ENCODE data around the gene SRD5A1. TPM values are rescaled to one million over a fixed set of nuclear protein-coding genes. Genes with fewer than 3 reads are reported as not detected.

SRD5A1 gene, protein sequence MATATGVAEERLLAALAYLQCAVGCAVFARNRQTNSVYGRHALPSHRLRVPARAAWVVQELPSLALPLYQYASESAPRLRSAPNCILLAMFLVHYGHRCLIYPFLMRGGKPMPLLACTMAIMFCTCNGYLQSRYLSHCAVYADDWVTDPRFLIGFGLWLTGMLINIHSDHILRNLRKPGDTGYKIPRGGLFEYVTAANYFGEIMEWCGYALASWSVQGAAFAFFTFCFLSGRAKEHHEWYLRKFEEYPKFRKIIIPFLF
- polyA plus RNA-seq (2013, experiment 1 of 2; ENCODE audit: insufficient read length): 14.5 TPM
- 16.6 TPM for polyA plus RNA-seq (2013, experiment 2 of 2; ENCODE audit: insufficient read length)

DNA sequence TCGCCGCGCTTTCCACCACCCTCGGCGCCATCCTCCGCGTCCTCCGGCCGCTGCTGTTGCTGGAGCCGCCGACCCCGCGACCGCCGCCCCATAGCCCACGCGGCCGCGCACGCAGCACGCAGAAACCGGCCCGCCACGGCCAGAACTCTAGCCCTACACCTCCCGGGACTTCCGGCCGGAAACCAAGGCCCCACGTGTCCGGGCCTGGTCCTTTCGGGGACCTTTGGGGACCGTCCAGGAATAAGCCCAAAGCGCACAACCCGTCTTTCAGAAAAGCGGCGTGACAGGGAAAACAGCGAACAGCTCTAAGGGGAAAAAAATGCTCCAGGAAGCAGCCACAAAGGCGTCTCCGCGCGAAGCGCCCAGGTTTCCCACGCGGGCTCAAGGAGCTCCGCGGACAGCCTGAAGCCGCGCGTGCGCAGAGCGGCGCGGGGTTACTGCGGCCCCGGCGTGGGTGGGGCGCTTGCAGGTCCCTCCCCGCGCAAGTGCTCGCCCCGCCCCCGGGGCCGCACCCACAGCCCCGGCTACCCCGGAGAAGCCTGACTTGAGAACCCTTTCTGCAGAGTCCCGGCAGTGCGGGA is at the start of gene SRD5A1, which contains the start of gene NSUN2:
Gene SRD5A1 (plus strand): TSS at position 553 of the 581 bp plus-strand sequence. CDS start 137 bp downstream, outside the sequence.
Gene NSUN2 (minus strand): TSS at position 157 of the 581 bp plus-strand sequence. CDS start 65 bp downstream, at position 92.
- DNase-seq: peak; percentile 88

DNA sequence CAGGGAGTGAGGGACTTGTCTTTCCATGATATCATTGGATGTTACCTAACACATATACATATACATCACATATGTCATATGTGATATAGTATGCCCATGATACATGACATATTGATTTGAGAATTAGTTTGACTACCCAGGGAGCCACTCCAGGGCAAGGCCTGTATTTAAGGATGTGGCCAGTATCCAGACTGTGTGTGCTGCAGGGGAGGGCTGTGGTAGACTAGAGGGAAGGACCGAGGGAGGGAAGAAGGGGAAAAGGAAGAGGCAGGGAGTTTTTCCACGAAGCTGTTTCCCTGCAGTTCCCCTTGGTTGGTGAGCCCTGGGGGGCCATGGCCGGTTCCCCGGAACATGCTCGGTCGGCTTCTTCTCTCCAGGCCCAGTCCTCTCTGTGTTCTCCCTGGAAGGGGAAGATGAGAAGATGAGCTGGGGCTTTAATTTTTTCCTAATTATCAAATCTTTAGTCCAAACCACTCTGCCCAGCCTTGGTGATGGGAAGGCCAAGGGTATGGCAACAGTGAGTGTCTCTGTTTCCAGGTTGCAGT is 49.1 kb upstream of the SRD5A1 start:
- no peak for DNase-seq

DNA sequence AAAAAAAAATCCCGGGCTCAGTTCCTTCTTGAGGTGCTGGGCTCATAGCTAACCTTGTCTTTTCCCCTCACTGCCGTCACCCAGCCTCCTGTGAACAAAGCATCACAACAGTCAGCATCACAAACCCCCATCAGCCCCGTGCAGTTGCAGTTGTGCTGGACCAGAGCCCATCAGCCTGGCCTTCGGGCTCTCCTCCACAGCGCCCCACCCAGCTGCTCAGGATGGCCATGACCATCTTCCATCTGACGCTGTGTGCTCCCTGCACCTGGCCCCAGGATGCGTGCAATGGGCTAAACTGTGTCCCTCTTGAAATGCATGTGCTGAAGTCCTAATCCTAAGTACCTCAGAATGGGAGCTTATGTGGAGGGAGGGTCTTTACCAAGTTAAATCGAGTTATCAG is 48.5 kb upstream of the SRD5A1 start:
- no peak for DNase-seq

DNA sequence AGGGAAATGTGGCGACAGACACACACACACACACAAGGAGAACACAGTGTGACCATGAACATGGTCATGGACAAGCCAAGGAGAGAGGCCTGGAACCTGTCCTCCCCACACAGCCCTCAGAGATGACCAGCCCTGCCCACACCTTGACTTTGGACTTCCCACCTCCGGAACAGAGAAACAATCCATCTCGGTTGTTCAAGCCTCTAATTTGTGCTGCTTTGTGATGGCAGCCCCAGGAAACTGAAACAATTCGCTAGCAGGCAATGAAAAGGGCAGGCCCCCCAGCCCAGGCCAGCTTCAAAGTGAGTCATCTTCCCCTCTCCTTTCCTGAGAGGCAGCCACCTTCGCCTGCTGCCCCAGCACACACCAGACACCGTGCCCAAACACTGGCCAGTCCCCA is 48.1 kb upstream of the SRD5A1 start:
- DNase-seq: no peak

DNA sequence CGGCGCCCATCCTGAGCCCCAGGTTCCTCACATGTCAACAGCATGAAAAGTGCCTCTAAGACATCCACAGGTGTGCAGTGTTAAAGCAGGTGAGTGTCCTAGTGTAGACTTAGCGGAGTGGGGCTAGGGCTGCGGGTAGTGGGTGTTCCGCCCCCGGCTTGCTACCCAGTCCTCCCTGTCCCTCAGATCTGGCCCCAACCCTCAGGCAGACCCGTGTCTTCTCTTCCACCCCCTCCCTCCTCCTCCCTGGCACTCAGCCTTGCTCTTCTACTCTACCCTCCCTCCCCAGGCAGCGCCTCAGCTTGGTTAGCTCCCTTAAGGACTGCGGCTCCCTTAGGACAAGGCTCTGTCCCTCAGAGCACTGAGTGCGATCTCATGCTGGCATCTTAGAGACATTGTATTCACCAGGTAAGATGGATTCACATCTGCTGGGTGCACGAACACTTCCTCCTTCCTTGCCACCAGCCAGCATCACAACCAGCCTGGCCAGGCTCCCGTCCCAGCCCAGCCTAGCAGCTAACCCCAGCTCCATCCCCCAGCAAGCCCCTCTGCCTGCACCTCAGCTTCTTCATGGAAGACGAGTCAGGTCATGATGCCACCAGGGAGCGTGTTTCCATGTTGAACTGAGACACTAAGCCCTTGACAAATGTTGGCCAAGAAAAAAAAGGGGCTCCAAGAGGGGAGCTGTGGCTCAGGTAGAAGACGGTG is 47.1 kb upstream of the SRD5A1 start:
- no peak for DNase-seq

DNA sequence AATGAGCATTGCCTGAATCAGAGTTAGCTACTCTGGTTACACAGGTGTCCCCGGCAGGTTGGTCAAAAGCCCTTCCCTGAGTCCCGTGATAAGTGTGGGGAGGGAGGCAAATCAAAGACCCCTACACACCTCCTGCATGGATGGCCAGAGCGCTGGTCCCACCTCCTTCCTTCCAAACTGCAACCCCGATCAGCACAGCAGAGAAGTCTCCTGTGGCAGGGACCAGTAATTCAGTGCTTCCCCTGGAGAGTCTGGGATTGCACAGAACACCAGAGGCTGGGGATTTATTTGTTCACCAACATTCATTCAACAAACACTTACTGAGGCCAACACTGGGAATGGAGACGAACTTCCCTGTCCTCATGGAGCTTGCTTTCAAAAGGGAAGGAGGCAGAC is 46.6 kb upstream of the SRD5A1 start:
- DNase-seq: no peak

DNA sequence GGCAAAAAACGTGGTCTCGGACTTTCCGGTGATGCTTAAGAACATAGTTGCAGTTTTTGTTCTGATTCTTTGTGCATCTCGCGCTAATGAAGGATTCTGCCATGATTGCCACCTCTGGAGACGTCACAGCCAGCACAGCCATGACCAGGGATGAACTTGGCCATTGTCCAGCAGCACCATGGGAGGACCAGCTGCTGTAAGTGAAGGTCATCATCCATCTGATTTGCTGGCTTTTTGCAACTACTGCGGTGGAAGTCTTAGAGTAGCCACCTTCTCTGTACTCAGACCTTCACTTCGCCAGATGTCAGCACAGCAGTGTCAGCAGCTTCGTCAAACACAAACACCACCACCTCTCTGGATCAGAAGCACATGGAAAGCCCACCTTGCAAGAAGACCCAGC is 46.1 kb upstream of the SRD5A1 start:
- DNase-seq: no peak

DNA sequence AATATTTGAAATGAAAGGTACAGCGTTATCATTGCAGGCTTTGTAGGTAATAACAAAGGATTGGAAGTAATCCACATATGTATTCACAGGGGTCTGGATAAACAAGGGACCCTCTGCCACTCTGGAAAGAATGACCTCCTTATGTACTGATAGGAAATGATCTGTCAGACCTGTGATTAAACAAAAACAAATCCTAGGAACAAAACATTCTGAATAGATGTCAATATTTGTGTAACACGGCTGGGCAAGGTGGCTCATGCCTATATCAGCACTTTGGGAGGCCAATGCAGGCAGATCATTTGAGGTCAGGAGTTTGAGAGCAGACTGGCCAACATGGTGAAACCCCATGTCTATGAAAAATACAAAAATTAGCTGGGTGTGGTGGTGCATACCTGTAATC is 42.7 kb upstream of the SRD5A1 start:
- no peak for DNase-seq

DNA sequence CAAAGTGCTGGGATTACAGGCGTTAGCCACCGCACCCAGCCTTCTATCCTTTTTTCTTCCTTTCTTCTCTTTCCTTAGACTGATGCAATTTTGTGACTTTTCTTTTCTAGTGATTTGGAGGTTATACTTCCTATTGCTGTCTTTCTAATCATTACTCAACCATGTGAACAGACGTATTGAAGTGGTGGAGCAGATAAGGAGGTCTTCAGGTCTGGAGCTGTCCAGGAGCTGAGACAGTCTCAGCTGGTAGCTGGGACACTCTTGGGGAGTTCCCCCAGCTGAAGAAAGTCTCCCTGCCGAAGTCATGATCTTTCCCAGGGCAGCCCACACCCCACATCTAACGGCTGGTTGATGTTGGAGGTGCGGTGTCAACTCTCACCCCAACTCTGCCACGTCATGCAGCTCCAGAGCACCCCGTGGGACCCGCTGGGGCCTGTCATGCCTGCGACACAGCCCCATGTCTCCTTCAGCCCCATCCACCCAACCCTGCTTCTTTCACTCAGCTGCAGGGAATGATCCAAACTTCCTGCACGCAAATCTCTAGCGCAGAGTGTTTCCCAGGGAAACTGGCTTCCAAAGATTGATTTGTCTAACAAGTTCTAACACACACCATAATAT is 41.5 kb upstream of the SRD5A1 start:
- no peak for DNase-seq

DNA sequence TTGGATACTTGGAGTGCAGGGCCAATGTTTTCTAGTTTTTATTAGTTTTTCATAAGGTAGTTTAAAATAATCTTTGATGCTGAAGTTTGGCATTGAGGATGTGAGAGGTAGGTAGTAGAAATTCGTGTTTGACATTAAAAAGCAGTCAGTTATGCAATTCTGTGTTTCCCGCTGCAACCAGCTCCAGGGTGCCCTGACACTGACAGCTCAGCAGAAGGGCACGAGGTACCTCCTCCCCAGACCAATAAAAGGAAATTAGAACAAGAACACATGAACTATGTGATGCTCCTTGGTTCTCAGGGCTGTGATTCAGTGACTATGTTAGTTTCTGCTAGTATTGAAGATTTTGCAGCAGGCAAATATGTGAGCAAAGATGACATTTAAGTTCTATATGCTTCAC is 40.6 kb upstream of the SRD5A1 start:
- DNase-seq: no peak

DNA sequence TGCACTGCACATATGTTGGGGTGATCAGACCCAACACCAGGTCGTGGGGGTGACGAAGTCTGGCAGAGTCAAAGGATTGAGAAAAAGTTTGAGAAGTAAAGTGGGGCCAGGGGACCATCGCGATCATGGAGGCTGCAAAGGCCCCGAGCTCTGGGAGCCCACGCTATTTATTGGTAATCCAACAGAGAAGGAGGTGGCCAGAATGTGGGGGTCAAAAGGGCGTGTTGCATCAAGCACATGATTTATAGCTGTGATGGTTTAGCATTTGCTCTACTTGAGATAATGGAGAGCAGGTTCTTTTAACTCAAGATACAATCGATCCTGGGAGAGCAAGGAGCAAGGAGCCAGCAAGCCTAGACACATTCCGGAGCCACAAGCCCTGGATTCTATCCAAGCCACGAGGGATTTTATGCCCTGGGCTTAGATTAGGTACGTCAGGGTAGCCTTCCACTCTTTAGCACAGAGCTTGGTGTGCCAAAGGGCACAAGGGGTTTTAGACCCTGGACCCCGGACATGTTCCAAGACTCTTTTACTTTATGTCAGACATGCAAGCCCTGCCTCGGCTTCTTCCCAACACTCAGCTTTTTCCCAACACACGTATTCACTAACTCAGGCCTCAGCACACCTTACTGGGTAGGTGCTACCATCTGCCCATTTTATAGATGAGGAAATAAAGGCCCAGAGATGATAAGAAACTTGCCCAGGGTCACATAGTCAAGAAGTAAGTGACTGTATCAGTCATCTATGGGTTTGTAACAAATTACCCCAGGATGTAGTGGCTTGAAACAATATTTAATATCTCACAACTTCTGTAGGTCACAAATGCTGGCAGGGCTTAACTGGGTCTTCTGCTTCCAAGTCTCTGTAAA is 39.9 kb upstream of the SRD5A1 start:
- DNase-seq: no peak

DNA sequence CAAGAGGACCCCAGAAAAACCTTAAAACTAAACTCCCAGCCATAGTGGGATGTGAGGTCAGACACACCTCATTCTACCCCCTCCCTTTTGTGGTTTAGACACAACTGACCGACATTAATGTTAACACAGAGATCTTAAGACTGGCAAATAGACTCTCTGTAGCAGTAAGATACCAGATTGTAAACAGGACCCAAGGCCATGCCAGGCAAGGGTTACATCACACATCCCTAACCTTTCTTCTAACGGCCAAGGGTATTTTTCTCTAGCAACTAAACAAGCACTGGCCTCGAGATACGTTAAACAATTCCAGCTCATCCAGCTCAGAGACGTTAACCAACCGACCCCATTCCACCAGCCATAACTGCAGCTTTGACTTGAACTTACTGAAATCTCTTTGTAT is 39.2 kb upstream of the SRD5A1 start:
- DNase-seq: no peak

DNA sequence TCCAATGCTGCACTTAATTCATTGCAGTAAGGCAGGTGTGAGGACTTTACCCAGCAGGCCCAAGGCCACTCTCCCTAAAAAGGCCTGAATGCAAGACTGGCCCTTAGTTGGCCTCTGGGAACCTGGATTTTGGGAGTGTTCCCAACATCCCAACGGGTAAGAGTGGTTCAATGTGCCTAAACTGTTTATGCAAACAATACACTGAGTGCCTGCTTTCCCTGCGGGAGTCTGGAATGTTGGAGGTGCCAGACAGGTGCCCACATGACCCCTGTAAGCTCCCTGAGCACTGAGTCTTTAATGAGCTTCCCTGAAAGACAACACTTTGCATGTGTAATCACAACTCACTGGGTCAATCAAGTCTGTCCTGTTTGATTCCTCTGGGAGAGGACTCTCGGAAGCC is 37.8 kb upstream of the SRD5A1 start:
- no peak for DNase-seq

DNA sequence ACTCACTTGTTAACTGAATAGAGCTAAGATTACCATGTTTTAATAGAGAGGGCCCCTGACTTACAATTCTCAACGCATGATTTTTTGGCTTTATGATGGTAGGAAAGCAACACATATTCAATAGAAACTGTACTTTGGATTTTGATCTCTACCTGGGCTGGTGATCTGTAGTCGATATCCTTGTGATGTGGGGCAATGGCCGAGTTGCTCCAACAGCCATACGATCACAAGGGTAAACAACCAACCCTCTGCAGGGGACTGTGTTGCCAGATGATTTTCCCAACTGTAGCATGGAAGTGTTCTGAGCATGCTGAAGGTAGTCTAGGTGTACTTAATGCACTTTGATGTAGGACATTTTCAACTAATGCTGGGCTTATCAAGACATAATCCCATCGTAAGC is 36.9 kb upstream of the SRD5A1 start:
- no peak for DNase-seq

DNA sequence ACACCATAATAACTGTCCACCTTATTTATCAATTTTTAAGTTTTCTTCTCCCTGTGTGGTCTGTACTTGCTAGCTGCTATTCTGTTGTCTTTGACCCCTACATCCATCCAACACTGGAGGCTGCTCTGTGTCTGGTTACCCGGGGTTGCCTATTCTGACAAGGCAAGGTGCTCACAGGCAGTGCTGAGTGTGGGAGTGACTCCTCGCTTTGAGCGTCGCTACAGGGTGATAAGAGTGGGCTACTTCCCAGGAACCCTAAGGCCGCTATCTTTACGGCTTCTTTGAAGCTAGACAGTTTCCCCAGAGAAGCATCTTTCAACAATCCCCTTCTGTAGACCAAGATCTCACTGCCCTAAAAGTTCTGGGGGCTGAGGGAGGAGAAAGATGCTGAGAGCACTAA is 35.7 kb upstream of the SRD5A1 start:
- DNase-seq: no peak

DNA sequence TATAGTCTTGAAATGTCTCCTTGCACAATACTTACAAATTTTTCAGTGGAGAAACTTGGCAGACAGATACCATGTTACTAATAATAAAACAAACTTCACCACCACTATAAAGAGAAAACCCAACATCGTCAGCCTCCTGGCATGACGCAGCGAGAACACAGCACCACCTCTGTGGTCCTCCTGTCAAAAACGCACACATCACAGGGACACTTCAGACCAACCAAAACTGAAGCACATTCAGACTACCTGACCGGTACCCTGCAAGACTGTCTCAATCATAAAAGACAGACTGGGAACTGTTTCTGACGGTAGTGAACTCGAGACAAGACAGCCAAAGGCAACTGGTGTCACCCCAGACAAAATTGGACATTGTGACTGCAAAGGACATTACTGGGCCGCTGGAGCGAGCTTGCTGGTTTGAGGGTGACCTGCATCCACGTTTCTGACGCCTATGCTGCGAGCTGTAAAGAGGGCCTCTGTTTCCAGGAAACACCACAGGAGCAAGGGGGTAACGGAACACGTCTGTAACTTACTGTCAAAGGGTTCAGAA is 34.8 kb upstream of the SRD5A1 start:
- no peak for DNase-seq

DNA sequence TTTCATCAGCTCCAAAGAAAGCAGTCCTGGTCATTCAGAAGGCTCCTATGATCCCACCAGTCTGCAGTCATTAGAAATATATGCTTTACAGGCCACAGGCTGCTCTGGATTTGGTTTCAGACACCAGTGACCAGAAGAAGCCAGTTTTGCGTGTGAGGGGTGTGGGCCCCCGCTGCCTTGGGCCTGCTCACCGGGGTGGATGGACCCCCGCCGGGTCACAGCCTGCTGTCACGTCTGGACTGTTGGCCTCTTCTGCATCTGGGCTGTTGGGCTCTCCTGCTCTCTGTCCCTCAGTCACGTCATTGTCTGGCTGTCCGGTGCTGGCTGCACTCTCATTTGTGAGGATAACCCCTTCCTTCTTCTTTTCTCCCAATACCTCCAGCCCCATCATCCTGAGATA is 33.5 kb upstream of the SRD5A1 start:
- no peak for DNase-seq

DNA sequence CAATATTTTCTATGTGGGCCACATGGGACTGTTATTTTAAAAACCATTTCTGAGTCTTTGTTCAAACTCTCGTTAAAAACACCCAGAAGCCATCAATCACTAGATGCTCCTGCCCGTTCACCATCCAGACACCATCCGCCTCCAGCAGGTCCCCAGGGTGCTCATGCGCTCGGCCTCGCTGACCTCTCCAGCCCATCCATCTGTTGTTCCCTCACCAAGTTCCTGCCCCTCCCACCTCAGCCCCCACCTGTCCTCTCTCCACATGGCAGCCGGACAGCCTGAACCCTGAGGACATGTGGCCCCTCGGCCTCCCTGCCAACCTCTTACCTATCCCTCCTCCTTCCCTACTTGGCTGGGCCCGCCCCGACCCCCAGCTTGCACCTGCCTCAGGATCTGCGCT is 32.0 kb upstream of the SRD5A1 start:
- no peak for DNase-seq

DNA sequence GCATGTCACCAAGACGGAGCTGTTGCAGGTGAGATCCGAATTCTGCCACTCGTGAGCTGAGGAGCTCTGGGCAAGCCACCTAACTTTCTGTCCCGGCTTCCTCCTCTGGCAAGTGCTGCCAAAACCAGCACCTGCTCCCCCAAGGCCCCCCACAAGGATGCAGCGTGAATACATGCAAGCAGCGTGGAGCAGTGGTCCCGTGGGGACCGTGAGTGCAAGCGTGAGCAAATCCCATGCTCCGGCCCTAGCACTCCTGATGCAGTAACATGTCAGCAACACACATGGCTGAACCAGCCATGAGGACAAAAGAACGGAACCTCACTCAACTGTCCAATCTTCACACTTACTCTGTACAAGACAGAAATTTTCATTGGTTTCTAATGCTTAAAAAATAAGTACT is 31.4 kb upstream of the SRD5A1 start:
- DNase-seq: no peak

DNA sequence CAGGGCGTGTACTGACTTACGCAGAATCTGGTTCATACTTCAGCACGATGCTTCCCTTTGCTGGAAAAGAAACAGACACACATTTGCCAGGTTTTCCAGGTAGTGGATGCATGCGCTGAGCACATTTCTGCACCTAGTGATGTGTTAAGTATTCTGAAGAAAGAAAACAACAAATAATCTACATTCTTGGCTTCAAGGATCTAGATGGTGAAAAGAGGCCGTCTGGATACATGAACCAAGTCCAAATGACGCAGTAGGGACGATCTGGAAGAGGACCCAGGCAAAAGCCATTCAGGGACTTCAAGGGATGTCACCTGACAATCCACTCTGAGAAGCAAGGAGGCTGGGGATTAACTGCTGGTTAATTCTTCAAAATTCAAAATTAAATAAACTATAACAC is 30.8 kb upstream of the SRD5A1 start:
- no peak for DNase-seq

DNA sequence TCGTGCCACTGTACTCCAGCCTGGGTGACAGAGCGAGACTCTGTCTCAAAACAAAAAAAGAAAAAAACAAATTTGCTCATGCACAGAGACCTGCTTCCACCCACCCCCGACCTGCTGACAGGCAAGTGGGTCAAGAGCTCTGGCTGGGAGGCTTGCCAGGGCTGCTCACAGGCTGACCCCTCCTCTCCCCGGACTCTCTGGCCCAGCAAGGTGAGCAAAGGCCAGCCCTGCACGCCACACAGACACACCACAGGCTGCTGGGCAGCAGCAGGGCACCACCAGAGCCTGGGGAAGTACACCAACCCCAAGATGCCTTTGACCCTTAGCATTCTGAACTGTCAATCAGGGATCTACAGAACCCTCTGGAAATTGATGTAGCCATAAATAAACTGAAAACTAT is 29.6 kb upstream of the SRD5A1 start:
- DNase-seq: no peak

DNA sequence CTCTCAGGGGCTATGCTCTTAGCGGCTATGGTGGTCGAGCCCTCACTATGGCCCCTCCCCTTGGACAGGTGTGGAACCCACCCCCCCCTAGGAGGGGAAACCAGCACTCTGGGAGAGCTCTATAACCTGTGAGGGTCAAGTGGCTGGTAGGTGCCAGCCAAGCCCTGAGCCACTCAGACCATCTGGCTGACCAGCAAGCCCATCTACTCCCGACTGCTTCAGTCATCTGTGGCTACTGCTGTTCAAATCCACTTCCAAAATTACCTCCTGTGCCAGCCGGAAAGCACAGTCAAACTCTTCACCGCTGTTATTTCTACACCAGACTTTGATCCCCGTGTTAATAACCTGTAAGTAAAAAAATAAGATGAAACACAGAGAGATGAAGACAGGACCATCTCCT is 28.9 kb upstream of the SRD5A1 start:
- DNase-seq: no peak

Data from fibroblast of skin of abdomen (primary cell).